ENCODE data around the gene CEP43. TPM values are rescaled to one million over a fixed set of nuclear protein-coding genes. Genes with fewer than 3 reads are reported as not detected.

CEP43 gene
- total RNA-seq, 1 donor from 2014 or later, result 16.0 TPM

DNA sequence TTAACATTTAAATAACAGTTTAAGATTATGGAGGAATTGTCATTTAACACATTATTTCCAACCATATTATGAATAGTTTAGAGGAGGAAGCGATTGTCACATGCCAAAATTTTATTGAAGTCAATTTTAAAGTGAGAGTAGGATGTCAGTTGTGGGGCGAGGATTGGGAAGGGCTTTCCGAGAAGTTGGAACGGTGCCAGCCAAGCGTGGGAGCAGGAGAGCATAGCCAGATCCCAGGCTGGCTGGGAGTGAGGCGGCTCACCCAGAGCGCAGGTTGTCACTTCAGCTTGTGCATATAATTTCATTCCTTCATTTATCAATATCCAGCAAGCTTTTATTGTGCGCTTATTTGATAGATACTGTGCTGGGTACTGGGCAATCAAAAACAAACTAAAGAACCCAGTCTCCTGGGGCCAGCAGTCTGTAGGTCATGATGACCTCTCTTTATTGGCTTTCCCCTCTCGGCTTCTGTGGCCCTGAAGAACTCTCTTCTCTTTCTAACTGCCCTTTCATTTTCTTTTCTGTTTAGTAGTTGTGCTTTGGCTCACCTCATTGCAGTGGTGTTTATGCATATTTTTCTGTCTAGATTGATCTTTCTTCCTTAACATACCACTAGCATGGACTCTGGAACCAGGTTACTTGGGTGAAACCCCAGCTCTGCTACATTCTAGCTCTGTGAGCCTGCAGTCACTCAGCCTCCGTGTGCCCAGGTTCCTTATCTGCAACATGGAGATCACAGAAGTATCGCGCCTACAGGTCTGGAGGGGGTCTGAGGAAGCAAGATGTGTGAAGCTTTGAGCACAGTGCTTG lies 6.4 kb downstream of the CEP43 start:
- Histone ChIP-seq H3K79me2 (ENCODE audit: insufficient read depth, low read length) (peaks cover 20% of the 10 kb centered on the region), H3K27ac (ENCODE audit: low read depth, low read length) (no peak overlapping the region), H3K9ac (ENCODE audit: low read length) (no peak overlapping the region), H3K4me3 (ENCODE audit: insufficient read depth, low read depth, low read length) (no peak overlapping the region), H3K36me3 (ENCODE audit: insufficient read depth, low read length) (peaks cover 10% of the 10 kb centered on the region), H3K9me3 (ENCODE audit: insufficient read depth, low read depth, low read length) (no peaks in the 10 kb centered on the region), H3K27me3 (ENCODE audit: insufficient read depth, low read length) (no peaks in the 10 kb centered on the region), H4K20me1 (ENCODE audit: insufficient read depth, low read length) (peaks cover 14% of the 10 kb centered on the region), H3K4me1 (ENCODE audit: insufficient read depth, low read length) (no peaks in the 10 kb centered on the region), H2AFZ (ENCODE audit: low read depth, low read length) (no peak overlapping the region), H3K4me2 (ENCODE audit: low read length) (no peak overlapping the region)
- DNase-seq (ENCODE audit: low read depth), result no peak
- no peak for FAIRE-seq
- H3K9me3 Mint-ChIP-seq (ENCODE audit: unreplicated experiment), result no peaks in the 10 kb centered on the region
- no peak overlapping the region for H3K4me3 Mint-ChIP-seq (ENCODE audit: unreplicated experiment)
- H3K4me1 Mint-ChIP-seq (ENCODE audit: low read depth, unreplicated experiment), result peaks cover 4% of the 10 kb centered on the region
- no peak overlapping the region for H3K27ac Mint-ChIP-seq (ENCODE audit: unreplicated experiment)
- no peaks in the 10 kb centered on the region for H3K27me3 Mint-ChIP-seq (ENCODE audit: low read depth, unreplicated experiment)
- H3K36me3 Mint-ChIP-seq (ENCODE audit: low read depth, unreplicated experiment), result peaks cover 9% of the 10 kb centered on the region
- no peak for TF ChIP-seq EZH2 (IDR thresholded peaks at IDR 0.05; ENCODE audit: insufficient read depth, low read length)
- TF ChIP-seq, protein P1, sequence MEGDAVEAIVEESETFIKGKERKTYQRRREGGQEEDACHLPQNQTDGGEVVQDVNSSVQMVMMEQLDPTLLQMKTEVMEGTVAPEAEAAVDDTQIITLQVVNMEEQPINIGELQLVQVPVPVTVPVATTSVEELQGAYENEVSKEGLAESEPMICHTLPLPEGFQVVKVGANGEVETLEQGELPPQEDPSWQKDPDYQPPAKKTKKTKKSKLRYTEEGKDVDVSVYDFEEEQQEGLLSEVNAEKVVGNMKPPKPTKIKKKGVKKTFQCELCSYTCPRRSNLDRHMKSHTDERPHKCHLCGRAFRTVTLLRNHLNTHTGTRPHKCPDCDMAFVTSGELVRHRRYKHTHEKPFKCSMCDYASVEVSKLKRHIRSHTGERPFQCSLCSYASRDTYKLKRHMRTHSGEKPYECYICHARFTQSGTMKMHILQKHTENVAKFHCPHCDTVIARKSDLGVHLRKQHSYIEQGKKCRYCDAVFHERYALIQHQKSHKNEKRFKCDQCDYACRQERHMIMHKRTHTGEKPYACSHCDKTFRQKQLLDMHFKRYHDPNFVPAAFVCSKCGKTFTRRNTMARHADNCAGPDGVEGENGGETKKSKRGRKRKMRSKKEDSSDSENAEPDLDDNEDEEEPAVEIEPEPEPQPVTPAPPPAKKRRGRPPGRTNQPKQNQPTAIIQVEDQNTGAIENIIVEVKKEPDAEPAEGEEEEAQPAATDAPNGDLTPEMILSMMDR (IDR thresholded peaks at IDR 0.05; ENCODE audit: insufficient read depth, low read depth, low read length), result no peak

DNA sequence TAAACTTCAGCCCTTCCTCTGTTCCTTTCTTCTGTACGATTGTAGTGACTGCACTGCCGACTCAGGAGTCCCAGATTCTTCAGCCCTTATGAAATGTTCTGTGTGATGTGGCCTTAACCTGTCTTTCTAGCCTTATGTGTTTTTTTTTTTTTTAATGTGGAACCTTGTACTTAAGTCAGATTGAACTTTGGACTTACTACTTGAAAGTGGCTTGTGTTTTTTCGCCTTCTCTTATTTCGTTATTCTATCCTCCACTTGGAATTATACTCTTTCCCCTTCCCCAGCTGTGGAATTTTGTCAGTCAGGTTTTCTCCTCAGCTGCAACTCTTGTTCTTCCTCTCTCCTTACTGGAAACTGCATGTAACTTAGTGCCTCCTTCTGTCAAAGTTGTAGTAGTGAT lies 8.8 kb downstream of the CEP43 start:
- H3K4me3 ChIP-seq (ENCODE audit: insufficient read depth, low read depth, low read length), result no peak overlapping the region
- H3K27ac ChIP-seq (ENCODE audit: low read depth, low read length), result no peak overlapping the region
- Mint-ChIP-seq H3K27me3 (ENCODE audit: low read depth, unreplicated experiment) (no peaks in the 10 kb centered on the region), H3K4me3 (ENCODE audit: unreplicated experiment) (no peak overlapping the region), H3K9me3 (ENCODE audit: unreplicated experiment) (no peaks in the 10 kb centered on the region), H3K4me1 (ENCODE audit: low read depth, unreplicated experiment) (no peaks in the 10 kb centered on the region), H3K36me3 (ENCODE audit: low read depth, unreplicated experiment) (peaks cover 15% of the 10 kb centered on the region), H3K27ac (ENCODE audit: unreplicated experiment) (no peak overlapping the region)
- H4K20me1 ChIP-seq (ENCODE audit: insufficient read depth, low read length), result peaks cover 7% of the 10 kb centered on the region
- TF ChIP-seq, protein P1 (IDR thresholded peaks at IDR 0.05; ENCODE audit: insufficient read depth, low read depth, low read length), result no peak
- TF ChIP-seq EZH2 (IDR thresholded peaks at IDR 0.05; ENCODE audit: insufficient read depth, low read length), result no peak
- DNase-seq (ENCODE audit: low read depth), result no peak
- no peak for FAIRE-seq
- H3K9me3 ChIP-seq (ENCODE audit: insufficient read depth, low read depth, low read length), result no peaks in the 10 kb centered on the region
- no peak overlapping the region for H2AFZ ChIP-seq (ENCODE audit: low read depth, low read length)
- no peaks in the 10 kb centered on the region for H3K4me1 ChIP-seq (ENCODE audit: insufficient read depth, low read length)
- H3K27me3 ChIP-seq (ENCODE audit: insufficient read depth, low read length), result no peaks in the 10 kb centered on the region
- no peak overlapping the region for H3K9ac ChIP-seq (ENCODE audit: low read length)
- no peak overlapping the region for H3K4me2 ChIP-seq (ENCODE audit: low read length)
- no peaks in the 10 kb centered on the region for H3K79me2 ChIP-seq (ENCODE audit: insufficient read depth, low read length)
- H3K36me3 ChIP-seq (ENCODE audit: insufficient read depth, low read length), result peaks cover 19% of the 10 kb centered on the region

DNA sequence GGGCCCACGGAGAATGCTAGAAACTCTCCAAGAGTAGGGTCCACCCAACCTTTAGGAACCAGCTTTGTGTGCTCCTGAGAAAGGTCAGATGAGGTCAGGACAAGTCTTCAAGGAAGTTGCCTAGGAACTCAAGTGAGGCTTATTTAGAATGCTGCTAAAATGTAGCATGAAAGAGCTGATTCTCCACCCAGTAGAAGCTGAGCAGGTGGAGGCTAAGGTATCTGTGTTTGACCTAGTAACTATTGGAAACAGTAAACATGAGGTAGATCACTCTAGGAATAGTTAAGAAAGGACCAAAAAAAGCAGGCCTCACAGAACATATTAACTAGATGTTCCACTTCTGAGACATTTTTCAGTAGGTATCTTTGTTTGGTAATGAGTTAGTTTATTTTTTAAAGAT lies 13.9 kb downstream of the CEP43 start:
- H3K4me1 ChIP-seq (ENCODE audit: insufficient read depth, low read length), result no peaks in the 10 kb centered on the region
- Mint-ChIP-seq H3K9me3 (ENCODE audit: unreplicated experiment) (no peaks in the 10 kb centered on the region), H3K27ac (ENCODE audit: unreplicated experiment) (no peak overlapping the region), H3K36me3 (ENCODE audit: low read depth, unreplicated experiment) (peaks cover 16% of the 10 kb centered on the region), H3K27me3 (ENCODE audit: low read depth, unreplicated experiment) (no peaks in the 10 kb centered on the region), H3K4me3 (ENCODE audit: unreplicated experiment) (no peak overlapping the region), H3K4me1 (ENCODE audit: low read depth, unreplicated experiment) (no peaks in the 10 kb centered on the region)
- TF ChIP-seq, protein P1 (IDR thresholded peaks at IDR 0.05; ENCODE audit: insufficient read depth, low read depth, low read length), result no peak
- no peak for TF ChIP-seq EZH2 (IDR thresholded peaks at IDR 0.05; ENCODE audit: insufficient read depth, low read length)
- no peak overlapping the region for H3K4me2 ChIP-seq (ENCODE audit: low read length)
- H3K79me2 ChIP-seq (ENCODE audit: insufficient read depth, low read length), result no peaks in the 10 kb centered on the region
- peaks cover 3% of the 10 kb centered on the region for H4K20me1 ChIP-seq (ENCODE audit: insufficient read depth, low read length)
- FAIRE-seq (no peak), DNase-seq (ENCODE audit: low read depth) (no peak)
- no peaks in the 10 kb centered on the region for H3K9me3 ChIP-seq (ENCODE audit: insufficient read depth, low read depth, low read length)
- no peaks in the 10 kb centered on the region for H3K27me3 ChIP-seq (ENCODE audit: insufficient read depth, low read length)
- H3K36me3 ChIP-seq (ENCODE audit: insufficient read depth, low read length), result peaks cover 16% of the 10 kb centered on the region
- H3K27ac ChIP-seq (ENCODE audit: low read depth, low read length), result no peak overlapping the region
- no peak overlapping the region for H3K9ac ChIP-seq (ENCODE audit: low read length)
- H2AFZ ChIP-seq (ENCODE audit: low read depth, low read length), result no peak overlapping the region
- no peak overlapping the region for H3K4me3 ChIP-seq (ENCODE audit: insufficient read depth, low read depth, low read length)
